ENCODE measurements around the gene MAB21L4.

The MAB21L4 gene

DNA sequence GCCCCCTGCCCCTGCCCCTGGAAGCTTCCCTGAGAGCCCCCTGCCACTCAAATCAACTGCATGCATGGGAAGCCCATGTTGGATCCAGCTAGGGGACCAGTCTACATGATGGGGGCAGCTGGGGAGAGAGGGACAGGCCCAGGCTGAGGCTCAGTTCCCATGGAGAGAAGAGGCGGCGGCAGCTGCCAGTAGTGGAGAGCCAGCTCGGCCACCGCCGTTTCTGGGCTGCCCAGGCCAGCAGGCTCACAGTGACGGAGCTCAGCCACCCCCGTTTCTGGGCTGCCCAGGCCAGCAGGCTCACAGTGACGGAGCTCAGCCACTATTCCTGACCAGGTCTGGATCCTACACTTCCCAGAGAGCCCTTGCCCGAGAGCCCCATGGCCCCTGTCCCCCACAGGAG, 3.6 kb downstream of the MAB21L4 start:
- POLR2A ChIA-PET, result no interaction called here
- CTCF ChIA-PET, result interaction anchor here (0.6 to 1.9 kb wide), 3 partner anchors 11 to 22 kb away, joined by 3 to 7 read pairs (median 3); no protein-coding TSS in a partner anchor
- TF ChIP-seq, protein P1, sequence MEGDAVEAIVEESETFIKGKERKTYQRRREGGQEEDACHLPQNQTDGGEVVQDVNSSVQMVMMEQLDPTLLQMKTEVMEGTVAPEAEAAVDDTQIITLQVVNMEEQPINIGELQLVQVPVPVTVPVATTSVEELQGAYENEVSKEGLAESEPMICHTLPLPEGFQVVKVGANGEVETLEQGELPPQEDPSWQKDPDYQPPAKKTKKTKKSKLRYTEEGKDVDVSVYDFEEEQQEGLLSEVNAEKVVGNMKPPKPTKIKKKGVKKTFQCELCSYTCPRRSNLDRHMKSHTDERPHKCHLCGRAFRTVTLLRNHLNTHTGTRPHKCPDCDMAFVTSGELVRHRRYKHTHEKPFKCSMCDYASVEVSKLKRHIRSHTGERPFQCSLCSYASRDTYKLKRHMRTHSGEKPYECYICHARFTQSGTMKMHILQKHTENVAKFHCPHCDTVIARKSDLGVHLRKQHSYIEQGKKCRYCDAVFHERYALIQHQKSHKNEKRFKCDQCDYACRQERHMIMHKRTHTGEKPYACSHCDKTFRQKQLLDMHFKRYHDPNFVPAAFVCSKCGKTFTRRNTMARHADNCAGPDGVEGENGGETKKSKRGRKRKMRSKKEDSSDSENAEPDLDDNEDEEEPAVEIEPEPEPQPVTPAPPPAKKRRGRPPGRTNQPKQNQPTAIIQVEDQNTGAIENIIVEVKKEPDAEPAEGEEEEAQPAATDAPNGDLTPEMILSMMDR (IDR thresholded peaks at IDR 0.05; ENCODE audit: insufficient read depth, low read length, missing control alignments), result no peak
- no peak overlapping the region for H3K4me3 ChIP-seq (ENCODE audit: low read depth, low read length)
- DNase-seq (ENCODE audit: low read depth, low spot score), result no peak

DNA sequence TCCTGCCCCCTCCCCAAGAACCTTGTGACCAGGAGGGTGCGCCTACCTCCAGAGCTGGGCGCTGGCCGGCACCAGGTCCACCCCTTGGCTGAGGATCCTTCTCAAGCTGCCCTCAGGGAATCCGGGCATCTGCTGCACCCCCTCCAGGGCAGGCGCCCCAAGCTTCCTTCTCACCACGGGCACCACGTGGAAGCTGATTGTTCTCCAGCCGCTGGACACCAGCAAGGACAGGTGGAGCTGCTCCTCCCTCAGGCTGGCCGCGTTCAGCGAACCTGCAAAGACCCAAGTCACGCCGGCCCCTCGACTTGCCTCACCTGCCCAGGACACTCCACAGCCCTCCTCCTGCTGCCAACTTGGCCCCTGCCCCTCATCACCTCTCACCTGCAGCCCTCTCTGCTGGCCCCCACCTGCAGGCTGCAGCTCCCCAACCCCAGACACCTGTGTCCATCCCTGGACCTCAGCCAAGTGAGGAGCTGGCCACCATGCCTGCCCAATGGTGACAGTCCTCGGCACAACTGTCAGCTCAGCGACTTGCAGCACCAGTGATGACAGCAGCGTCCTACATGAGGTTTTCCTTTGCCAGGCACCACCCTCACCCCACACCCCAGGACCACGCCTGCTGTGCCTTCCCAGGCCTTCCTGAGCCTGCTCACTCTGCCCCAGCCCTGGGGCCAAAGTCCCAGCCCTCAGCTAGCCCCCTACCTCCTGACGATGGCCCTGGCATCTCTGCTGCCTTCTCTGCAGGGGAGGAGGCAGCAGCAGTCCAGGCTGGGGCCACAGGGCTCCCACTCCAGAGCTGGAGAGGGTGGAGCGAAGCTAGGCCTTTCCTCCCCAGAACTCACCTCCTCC, 4.2 kb downstream of the MAB21L4 start:
- CTCF ChIA-PET, result interaction anchor here (0.6 to 1.9 kb wide), 3 partner anchors 11 to 23 kb away, joined by 3 to 7 read pairs (median 3); no protein-coding TSS in a partner anchor
- DNase-seq (ENCODE audit: low read depth, low spot score), result no peak
- no peak overlapping the region for H3K4me3 ChIP-seq (ENCODE audit: low read depth, low read length)
- POLR2A ChIA-PET, result no interaction called here
- TF ChIP-seq, protein P1 (IDR thresholded peaks at IDR 0.05; ENCODE audit: insufficient read depth, low read length, missing control alignments), result no peak

DNA sequence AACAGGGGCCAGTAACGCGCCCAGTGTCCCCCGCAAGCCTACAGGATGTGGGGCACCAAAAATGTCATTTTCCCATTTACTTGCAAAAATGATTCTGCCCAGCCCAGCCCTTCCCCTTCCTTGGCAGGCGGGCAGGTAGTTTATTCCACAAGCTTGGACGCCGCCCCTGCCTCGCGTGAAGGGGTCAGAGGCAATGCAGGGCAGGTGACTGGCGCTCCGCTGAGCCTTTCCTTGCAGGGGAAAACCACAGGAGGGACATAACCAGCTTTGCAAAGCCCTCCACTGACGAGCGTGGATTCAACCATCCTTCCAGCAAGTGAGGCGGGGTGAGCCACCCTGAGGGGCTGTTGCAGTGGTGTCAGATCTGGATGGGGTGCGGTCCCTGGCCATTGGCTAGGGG, 5.3 kb downstream of the MAB21L4 start:
- ChIA-PET CTCF (interaction anchor here (1.9 kb wide), 1 partner anchor 24 kb away, joined by 7 read pairs; no protein-coding TSS in a partner anchor), POLR2A (no interaction called here)
- DNase-seq (ENCODE audit: low read depth, low spot score), result no peak
- no peak overlapping the region for H3K4me3 ChIP-seq (ENCODE audit: low read depth, low read length)
- TF ChIP-seq, protein P1 (IDR thresholded peaks at IDR 0.05; ENCODE audit: insufficient read depth, low read length, missing control alignments), result no peak

DNA sequence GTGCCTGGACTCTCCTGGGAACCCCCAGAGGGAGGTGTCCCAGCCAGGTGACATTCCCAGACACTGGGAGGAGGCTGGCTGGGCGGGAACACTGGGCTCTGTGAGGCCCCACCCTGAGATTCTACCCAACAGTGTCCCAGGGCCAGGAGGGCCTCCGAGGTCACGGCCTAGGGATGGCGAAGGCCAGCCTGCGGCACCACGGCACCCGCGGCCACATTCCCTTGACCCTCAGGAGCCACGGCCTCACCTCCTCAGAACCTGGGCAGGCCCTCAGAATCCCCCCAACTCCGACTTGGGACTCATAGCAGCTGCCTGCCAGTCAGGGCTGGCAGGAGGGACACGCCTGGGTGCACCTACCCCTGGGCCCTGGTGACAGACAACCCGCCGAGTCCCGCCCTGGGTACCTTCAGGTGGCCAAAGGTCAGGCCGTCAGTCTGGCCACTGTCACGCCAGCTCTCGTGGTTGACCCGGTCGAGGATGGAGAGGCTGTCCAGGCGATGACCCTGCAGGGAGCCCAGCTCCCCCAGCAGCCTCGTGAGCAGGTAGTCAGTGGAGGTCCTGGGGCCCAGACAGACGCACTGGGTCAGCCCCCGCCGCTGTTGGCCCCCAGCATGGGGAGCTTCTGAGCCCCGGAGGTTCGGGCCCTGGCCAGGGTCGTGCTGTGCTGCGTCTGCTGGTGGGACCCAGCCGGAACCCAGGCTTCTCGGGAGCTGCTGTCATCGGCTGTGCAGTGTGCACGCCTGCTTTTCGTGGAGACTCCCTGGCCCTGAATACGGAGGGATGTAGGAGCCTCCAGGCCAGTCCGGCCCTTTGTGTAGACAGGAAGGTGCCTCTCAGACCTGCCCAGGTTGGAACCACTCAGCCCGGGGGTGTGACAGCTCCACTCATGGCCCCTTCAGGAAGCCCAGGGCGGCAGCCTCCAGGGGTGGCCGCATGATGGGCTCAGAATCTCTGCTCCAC, 6.1 kb downstream of the MAB21L4 start:
- DNase-seq (ENCODE audit: low read depth, low spot score), result no peak
- POLR2A ChIA-PET, result no interaction called here
- TF ChIP-seq, protein P1 (IDR thresholded peaks at IDR 0.05; ENCODE audit: insufficient read depth, low read length, missing control alignments), result no peak
- no peak overlapping the region for H3K4me3 ChIP-seq (ENCODE audit: low read depth, low read length)
- CTCF ChIA-PET, result interaction anchor here (1.6 kb wide), 1 partner anchor 24 kb away, joined by 7 read pairs; no protein-coding TSS in a partner anchor

DNA sequence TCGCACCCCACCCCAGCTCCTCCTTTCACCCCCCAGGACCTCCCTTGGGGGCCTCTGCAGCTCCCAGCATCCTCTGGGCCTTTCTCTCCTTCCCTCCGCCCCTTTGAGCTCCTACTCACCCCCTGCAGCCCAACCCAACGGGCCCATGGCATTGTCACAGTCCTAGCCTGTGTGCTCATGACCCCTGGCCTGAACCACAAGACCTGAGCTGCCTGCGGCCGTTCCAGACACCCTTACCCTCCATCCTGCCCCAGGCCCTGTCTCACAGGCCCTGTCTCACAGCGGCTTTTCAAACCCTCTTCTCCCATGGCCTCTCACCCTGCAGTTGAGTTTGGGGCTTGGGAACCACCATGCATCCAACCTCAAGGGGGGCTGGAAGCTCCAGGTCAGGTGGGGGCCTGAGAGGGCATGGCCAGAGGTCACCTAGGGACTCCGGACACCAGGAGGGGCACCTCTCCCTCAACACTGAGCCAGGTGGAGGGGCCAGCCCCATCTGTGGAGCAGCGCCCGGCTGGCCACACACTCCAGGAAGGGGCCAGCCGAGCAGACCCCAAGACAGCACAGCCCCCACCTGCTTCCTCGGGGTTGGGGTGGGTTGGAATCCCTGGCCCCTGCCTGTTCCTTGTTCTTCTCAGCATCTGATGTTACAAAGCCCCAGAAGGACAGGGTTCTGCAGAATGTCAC, 6.9 kb downstream of the MAB21L4 start:
- no peak for DNase-seq (ENCODE audit: low read depth, low spot score)
- CTCF ChIA-PET, result interaction anchor here (1.6 kb wide), 1 partner anchor 25 kb away, joined by 7 read pairs; no protein-coding TSS in a partner anchor

More for the DNA sequence above, 6.9 kb downstream of the MAB21L4 start:
- TF ChIP-seq, protein P1 (IDR thresholded peaks at IDR 0.05; ENCODE audit: insufficient read depth, low read length, missing control alignments), result no peak
- POLR2A ChIA-PET, result no interaction called here
- H3K4me3 ChIP-seq (ENCODE audit: low read depth, low read length), result no peak overlapping the region
